ENCODE results near the gene SEC24A.
"Not testable (repeated sequence)": the region's sequence is repeated elsewhere in the genome, so short reads cannot be mapped to it uniquely, and the experiment has no call there.

SEC24A gene

GRCh38 chr5:134692722-134693121, 44.1 kb downstream of the SEC24A start:
- TF ChIP-seq, protein P1, sequence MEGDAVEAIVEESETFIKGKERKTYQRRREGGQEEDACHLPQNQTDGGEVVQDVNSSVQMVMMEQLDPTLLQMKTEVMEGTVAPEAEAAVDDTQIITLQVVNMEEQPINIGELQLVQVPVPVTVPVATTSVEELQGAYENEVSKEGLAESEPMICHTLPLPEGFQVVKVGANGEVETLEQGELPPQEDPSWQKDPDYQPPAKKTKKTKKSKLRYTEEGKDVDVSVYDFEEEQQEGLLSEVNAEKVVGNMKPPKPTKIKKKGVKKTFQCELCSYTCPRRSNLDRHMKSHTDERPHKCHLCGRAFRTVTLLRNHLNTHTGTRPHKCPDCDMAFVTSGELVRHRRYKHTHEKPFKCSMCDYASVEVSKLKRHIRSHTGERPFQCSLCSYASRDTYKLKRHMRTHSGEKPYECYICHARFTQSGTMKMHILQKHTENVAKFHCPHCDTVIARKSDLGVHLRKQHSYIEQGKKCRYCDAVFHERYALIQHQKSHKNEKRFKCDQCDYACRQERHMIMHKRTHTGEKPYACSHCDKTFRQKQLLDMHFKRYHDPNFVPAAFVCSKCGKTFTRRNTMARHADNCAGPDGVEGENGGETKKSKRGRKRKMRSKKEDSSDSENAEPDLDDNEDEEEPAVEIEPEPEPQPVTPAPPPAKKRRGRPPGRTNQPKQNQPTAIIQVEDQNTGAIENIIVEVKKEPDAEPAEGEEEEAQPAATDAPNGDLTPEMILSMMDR (IDR thresholded peaks at IDR 0.05): no peak
- no peak for TF ChIP-seq ZFX (IDR thresholded peaks at IDR 0.05; ENCODE audit: borderline replicate concordance)

DNA sequence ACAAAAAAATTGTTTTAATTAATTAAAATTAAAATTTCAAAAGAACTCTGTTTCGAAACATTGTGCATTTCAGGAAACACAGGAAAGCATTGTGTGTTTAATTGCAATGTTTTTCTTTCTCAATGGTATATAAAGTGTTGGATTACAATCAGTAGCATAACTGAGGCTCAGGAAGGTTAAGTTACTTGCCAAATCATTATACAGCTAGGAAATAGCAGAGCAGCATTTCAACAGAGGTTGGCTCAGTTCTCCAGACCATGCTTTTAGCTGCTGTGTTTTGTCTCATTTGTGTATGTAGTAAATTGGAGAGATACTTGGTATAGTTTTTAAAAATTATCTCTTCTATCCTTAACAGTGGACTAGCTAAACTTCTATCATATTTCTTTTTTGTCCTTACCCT, 59.7 kb downstream of the SEC24A start:
- no peak for TF ChIP-seq ZFX (IDR thresholded peaks at IDR 0.05; ENCODE audit: borderline replicate concordance)
- TF ChIP-seq, protein P1 (IDR thresholded peaks at IDR 0.05): no peak
- H3K27ac ChIP-seq: no peak overlapping the region

More at GRCh38 chr5:134692722-134693121, 44.1 kb downstream of the SEC24A start:
- H3K27ac ChIP-seq: no peak overlapping the region

GRCh38 chr5:134714120-134714519, 65.5 kb downstream of the SEC24A start:
- TF ChIP-seq ZFX (IDR thresholded peaks at IDR 0.05; ENCODE audit: borderline replicate concordance): no peak
- TF ChIP-seq, protein P1 (IDR thresholded peaks at IDR 0.05): no peak
- H3K27ac ChIP-seq: no peak overlapping the region

GRCh38 chr5:134714541-134714940, 66.0 kb downstream of the SEC24A start:
- no peak overlapping the region for H3K27ac ChIP-seq
- no peak for TF ChIP-seq ZFX (IDR thresholded peaks at IDR 0.05; ENCODE audit: borderline replicate concordance)
- TF ChIP-seq, protein P1 (IDR thresholded peaks at IDR 0.05): no peak

DNA sequence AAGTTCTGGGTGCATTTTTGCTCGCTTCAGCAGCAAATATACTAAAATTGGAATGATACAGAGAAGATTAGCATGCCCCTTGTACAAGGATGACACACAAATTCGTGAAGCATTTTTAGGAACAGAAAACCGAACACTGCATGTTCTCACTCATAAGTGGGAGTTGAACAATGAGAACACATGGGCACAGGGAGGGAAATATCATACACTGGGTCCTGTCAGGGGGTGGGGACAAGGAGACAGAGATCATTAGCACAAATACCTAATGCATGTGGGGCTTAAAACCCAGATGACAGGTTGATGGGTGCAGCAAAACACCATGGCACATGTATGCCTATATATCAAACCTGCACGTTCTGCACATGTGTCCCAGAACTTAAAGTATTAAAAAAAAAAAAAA, 66.9 kb downstream of the SEC24A start:
- not testable (repeated sequence) for H3K27ac ChIP-seq

GRCh38 chr5:134724872-134725271, 76.3 kb downstream of the SEC24A start:
- TF ChIP-seq, protein P1 (IDR thresholded peaks at IDR 0.05): no peak
- TF ChIP-seq ZFX (IDR thresholded peaks at IDR 0.05; ENCODE audit: borderline replicate concordance): no peak
- no peak overlapping the region for H3K27ac ChIP-seq

- no peak overlapping the region for H3K27ac ChIP-seq
- TF ChIP-seq ZFX (IDR thresholded peaks at IDR 0.05; ENCODE audit: borderline replicate concordance): no peak
- TF ChIP-seq, protein P1 (IDR thresholded peaks at IDR 0.05): no peak
Observed at GRCh38 chr5:134732819-134733218, 84.2 kb downstream of the SEC24A start.

DNA sequence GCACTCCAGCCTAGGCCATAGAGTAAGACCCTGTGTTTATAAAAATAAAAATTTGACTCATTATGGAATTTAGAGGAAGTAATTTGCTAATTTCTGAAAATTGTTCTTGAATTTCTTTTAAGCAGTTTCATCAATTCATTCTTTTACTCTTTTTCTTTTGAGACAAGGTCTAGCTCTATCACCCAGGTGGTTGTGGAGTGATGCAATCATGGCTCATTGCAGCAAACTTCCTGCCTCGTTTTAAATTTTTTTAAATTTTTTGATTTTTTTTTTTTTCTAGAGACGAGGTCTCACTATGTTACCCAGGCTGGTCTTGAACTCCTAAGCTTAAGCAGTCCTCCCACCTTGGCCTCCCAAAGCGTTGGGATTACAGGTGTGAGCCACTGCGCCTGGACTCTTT, 86.7 kb downstream of the SEC24A start:
- H3K27ac ChIP-seq: no peak overlapping the region
- TF ChIP-seq, protein P1 (IDR thresholded peaks at IDR 0.05): no peak
- no peak for TF ChIP-seq ZFX (IDR thresholded peaks at IDR 0.05; ENCODE audit: borderline replicate concordance)

Measured in 22Rv1 (cell line).